Epithelial cell of esophagus (primary cell): ENCODE measurements around the gene MAPK8IP3.
A peak's percentile ranks its signal among the peaks of the same experiment; 100 is the strongest.

Source experiments
- DNase-seq: peaks from one replicate; pipeline ENCODE4 v3.0.0; 2010; ENCODE audit warnings: low read depth
- H3K4me3 ChIP-seq: 2 replicates; pipeline ENCODE4 v1.5.1; 2011; ENCODE audit warnings: mild to moderate bottlenecking, low read length, control low read depth
- TF ChIP-seq, protein P1 (sequence below): IDR thresholded peaks from 2 replicates; pipeline ENCODE4 v1.5.1; 2011; ENCODE audit warnings: low read depth, mild to moderate bottlenecking, low read length, control low read depth, inconsistent platforms; ENCODE audit not compliant: insufficient read depth; ENCODE audit errors: missing control alignments

Gene MAPK8IP3

DNA sequence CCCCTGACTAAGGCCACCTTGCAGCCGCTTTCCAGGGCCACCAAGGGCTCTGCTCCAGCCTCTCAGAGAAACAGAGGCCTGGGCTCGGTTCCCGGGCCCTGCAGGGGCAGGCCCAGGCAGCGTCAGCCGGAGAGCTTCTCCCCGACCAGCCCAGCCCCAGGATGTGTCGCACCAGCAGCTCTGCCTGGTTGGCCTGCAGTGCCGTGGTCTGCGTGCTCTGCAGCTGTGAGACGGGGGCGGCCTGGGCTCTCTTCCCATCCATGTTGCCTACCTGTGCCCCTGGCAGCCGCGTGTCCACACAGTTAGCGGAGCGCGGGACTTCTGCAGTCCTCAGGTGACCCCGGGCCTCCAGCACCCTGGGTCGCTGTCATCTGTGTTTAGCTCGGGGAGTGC lies 82.7 kb downstream of the MAPK8IP3 start:
- H3K4me3 ChIP-seq: no peak overlapping the region
- TF ChIP-seq, protein P1, sequence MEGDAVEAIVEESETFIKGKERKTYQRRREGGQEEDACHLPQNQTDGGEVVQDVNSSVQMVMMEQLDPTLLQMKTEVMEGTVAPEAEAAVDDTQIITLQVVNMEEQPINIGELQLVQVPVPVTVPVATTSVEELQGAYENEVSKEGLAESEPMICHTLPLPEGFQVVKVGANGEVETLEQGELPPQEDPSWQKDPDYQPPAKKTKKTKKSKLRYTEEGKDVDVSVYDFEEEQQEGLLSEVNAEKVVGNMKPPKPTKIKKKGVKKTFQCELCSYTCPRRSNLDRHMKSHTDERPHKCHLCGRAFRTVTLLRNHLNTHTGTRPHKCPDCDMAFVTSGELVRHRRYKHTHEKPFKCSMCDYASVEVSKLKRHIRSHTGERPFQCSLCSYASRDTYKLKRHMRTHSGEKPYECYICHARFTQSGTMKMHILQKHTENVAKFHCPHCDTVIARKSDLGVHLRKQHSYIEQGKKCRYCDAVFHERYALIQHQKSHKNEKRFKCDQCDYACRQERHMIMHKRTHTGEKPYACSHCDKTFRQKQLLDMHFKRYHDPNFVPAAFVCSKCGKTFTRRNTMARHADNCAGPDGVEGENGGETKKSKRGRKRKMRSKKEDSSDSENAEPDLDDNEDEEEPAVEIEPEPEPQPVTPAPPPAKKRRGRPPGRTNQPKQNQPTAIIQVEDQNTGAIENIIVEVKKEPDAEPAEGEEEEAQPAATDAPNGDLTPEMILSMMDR: no peak
- DNase-seq: peak; percentile 44

DNA sequence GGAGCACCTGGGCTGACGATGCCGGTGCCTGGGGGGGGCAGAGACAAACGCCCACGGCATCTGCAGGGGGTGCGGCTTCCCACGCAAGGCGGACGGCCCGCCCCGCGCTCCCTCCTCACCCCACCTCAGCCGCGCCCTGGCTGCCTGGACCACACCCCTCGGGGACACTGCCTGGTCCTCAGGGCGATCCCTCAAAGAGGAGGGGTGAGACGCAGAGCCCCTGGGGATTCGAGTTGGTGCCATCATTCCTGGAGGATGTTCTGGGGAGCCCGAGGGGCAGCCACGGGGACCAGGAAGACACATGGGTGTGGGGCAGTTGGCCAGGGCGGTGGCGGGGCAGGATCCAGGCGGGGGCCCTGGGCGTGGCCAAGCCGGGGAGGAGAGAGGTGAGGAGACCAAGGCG lies 83.6 kb downstream of the MAPK8IP3 start:
- DNase-seq: no peak
- TF ChIP-seq, protein P1: no peak
- no peak overlapping the region for H3K4me3 ChIP-seq

DNA sequence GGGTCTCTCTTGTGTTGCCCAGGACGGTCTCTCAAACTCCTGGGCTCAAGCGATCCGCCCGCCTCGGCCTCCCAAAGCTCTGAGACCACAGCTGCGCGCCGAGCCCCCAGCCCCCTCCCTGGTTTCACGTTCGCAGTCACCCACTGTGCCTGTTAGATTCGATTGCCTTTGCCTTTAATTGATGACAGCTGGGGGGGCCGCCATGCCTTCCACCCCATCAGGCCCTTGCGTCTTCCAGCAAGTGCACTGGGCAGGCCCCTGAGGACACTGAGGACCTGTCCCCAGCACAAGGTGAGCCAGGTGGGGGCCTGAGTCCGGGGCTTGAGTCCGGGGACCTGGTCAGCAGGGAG lies 84.2 kb downstream of the MAPK8IP3 start:
- no peak for DNase-seq

DNA sequence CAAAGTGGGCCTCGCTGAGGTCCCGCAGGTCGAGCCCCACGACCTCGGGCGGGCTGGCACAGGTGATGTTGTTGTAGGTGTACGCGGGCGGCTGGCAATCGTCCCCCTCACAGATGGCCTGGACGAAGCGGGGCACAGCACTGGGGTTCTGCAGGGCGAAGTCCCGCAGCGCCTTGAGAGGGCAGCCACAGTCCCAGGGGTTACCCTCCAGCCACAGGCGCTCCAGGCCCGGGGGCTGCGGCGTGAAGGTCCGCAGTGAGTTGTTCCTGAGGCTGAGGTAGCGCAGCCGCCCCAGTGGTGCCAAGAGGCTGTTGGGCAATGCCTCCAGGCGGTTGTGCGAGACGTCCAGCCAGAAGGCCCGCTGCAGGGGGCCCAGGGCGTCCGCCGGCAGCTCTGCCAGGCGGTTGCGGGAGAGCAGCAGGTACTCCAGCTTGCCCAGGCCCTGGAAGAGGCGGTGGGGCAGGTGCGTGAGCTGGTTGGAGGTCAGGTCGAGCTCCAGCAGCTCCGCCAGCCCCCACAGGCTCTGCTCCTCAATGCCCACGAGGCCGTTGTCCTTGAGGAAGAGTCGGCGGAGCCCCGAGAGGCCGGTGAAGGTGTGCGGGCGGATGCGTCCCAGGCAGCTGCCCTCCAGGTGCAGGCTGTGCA lies 84.7 kb downstream of the MAPK8IP3 start:
- no peak overlapping the region for H3K4me3 ChIP-seq
- TF ChIP-seq, protein P1: no peak
- no peak for DNase-seq

More for the DNA sequence above, 84.2 kb downstream of the MAPK8IP3 start:
- no peak overlapping the region for H3K4me3 ChIP-seq
- TF ChIP-seq, protein P1: no peak

DNA sequence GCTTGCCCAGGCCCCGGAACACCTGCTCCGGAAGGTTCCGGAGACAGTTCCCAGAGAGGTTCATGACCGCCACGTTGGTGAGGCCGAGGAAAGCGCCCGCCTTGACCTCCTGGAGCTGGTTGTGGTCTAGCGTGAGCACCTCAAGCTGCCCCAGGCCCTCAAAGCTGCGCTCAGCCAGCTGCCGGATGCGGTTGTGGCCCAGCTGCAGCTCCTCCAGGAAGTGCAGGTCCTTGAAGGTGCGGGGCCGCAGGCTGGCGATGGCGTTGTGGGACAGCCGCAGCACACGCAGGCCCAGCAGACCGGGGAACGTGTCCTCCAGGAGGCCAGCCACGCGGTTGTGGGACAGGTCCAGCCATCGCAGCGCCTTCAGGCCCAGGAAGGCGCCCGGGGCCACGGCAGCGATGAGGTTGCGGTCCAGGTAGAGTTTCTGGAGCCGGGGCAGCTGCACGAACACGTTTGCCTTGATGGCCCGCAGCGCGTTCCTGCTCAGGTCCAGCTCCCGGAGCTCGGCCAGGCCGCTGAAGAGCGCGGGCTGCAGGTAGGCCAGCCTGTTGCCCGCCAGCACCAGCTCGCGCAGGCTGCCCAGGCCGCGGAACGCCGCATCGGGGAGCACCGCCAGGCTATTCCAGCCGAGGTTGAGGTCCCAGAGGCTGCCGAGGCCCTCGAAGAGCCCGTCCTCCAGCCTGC lies 85.4 kb downstream of the MAPK8IP3 start:
- H3K4me3 ChIP-seq: no peak overlapping the region
- DNase-seq: no peak
- TF ChIP-seq, protein P1: no peak

DNA sequence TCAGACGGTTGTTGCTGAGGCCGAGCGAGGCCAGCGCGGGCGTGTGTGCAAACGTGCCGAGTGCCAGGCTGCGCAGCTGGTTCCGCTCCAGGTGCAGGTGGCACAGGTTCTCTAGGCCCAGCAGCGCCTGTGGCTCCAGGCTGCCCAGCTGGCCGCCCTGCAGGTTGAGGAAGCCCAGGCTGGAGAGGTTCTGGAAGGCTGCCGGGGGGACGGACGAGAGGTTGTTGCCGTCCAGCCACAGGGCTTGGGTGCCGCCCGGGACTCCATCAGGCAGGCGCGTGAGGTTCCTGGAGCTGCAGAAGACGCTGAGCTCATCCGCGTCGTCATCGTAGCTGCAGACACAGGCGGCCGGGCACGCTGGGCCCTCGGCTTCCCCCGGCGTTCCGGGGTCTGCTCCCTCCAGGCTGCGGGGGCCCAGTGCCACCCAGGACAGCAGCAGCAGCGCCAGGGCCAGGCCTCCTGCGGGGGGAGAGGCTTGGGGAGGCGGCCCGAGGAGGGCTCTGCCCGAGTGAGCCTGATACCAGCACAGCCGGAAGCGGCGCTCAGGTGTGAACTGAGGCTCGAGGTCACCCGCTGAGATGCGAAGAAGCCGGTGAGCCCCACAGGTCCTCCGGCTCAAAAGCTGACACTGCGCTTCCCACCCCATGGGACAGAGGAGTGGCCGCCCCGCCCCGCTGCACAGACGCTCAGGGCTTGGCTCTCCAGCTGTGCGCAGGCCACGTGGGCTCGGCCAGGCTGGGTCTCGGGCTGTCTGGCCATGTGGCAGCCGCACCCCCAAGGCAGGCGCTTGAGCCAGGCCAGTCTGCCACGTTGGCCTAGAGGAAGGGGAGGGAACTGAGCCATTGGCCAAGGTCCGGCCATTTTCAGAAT lies 86.2 kb downstream of the MAPK8IP3 start:
- no peak overlapping the region for H3K4me3 ChIP-seq
- TF ChIP-seq, protein P1: no peak
- DNase-seq: no peak
